Measurements from ENCODE around the gene STAB1.
"Not testable (repeated sequence)": the region's sequence is repeated elsewhere in the genome, so short reads cannot be mapped to it uniquely, and the experiment has no call there.

The STAB1 gene

DNA sequence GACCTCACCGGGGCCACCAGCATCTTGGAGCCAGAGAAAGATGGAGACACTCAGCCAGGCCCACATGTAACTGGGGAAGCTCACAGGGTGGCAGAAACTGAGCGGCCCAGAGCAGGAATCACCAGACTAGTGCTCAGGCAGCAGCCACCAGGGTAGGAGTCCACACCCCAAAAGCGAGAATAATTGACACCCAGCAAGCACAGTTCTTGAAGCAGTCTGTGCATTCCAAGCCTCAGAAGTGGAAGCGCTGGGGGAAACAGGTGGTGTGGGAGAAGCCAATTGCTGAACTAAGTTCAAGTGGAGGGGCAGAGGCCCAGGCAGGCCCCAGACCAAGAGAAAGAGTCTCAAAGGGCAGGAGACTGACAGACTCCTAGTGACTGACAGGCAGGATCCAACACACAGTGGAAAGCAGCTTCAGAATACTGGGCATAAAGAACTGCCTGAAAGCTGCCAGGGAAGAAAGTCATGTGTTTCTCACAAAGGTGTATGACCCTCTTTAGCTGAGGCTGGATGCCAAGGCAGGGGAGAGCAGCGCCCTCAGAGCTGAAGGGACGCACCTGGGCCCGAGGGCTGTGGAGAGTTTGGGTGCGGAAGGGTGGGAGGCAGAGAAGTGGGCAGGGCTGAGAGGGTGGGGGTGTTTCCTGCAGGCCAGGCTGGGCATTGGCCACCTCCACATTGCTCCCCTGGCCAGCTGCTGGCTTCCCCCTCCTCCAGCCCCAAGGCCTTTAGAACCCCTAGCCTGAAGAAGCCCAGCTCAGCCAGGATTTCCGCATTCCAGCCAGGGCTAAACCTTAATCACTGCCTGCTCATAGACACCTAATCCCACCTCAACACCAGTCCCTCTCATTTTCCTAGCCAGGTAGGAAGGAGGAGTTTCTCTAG lies 30.8 kb downstream of the STAB1 start:
- DNase-seq: no peak

DNA sequence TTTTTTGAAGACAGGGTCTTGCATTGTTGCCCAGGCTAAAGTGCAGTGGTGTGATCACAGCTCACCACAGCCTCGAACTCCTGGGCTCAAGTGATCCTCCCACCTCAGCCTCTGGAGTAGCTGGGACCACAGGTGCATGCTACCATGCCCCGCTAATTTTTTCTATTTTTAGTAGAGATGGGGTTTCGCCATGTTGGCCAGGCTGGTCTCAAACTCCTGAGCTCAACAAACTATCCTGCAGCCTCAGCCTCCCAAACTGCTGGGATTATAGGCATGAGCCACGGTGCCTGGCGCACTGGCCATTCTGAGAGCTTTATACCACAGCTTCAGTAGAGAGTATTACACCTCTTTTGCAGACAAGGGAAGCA lies 31.5 kb downstream of the STAB1 start:
- DNase-seq: not testable (repeated sequence)

DNA sequence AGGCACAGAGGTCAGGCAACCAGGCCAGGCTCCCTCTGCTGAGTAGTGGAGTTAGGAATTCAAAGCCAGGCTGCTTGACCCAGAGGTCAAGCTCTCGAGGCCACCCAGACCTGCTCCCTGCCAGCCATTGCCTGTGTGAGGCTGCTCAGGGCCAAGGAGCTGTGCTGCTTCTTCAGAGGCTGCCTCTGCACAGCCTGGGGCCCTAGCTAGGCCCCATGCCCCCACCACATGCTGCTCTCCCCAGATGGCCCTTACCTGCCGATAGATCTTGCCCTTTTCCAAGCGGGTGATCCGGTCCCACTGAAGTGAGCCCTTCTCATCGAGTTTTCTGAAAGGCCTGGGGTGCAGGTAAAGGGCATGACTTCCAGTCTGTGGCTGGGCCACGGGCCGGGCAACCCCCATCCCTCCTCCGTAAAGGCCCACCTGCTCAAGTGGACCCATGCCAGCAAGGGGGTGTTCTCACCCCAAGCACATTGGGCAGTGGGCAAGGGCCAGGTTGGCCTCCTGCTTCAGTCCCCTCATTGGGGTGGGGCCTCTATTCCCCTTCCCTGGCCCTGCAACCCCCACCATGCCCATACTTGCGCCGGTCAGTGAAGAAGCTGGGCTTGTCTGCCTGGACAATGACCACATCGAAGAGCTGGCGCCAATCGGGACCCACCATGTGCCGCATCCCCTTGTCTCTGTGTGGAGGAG lies 32.0 kb downstream of the STAB1 start:
- no peak for DNase-seq

- no peak for DNase-seq
Observed at GRCh38 chr3:52527732-52528585, 32.8 kb downstream of the STAB1 start.

- no peak for DNase-seq
Observed at GRCh38 chr3:52528586-52529375, 33.6 kb downstream of the STAB1 start.

DNA sequence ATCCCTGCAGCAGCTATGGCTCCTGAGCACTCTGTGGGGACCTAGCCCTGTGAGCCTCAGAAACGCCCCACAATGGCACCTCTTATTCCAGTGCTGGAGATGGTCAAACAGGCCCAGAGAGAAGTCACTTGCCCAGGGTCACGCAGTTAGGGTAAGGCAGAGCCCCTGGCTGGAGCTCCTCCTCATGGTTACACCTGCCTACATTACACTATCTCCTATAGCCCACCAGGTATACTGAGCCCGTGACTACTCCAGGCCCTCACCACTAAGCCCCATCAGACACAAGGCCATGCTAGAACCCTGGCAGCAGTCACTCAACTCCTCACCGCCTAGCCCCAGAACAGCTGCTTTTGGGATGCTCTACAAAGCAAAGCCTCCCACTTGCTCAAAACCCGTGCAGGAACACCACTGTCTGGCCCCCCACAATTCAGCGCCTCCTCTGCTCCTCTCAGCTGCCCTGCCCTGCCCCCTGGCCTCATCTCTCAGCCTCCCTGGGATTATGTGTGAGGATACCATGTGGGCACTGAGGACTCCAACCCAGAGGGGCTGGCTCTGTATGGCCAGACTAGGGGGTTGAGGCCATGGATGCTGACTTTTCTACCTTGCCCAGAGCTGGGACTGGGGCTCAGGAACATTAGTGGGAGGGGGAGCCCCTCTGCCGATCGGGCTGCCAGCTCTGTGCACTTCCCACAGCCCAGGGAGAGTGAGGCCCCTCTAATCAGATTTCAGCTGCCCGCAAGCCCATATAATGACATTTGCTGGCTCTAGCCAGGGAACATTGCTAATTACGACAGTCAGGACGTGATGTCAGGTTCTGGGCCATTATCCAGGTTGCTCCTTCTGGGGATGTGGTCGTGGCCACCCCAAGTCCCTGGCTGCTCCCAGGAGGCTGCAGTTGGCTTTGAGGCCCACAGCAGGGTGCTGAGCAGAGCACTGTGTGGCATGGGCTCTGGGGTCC lies 34.5 kb downstream of the STAB1 start:
- no peak for DNase-seq

DNA sequence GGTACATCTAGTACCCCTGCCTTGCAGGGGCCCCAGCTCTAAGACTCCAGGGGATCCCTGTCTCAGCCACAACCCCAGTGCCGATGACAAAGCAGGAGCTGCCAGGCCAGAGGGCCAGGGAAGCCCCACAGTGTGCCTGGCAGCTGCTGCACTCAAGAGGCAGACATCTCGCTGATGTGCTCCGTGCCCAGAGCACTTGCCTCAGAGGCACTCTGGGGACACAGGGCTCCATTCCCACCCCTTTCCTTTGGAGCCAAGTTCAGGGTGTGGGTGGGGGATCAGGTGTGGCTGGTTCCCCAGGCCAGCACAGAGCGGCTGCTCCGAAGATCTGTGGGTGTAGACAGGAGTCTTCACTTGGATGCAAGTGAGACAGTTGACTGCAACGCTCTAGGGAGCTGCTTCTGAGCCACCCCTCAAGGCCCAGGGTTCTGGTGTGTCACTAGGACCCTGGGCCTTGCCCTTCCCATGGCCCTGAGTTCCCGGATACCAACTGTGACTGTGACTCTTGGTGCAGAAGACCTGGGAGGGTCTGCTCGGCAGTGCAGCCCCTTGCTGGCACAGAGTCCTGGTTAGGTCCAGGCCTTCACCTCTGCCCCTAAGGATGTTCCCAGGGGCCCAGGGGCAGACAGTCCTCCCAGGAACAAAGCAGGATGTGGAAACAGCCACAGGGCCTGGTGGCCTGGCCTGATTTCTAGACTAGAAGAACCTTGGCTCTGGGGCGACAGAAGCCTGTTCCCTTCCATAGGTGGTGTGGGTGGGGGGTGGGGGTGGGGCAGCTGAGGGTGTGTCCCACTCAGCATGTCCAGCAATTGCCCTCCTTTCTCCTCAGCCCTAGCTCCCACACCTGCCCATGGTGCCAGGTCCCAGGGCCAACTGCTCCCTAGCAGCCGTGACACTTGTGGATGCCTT lies 36.0 kb downstream of the STAB1 start:
- DNase-seq: no peak

- DNase-seq: no peak
Observed at GRCh38 chr3:52531860-52532516, 36.9 kb downstream of the STAB1 start.

- DNase-seq: peak; percentile 43
Observed at GRCh38 chr3:52532517-52532837, 37.3 kb downstream of the STAB1 start.

DNA sequence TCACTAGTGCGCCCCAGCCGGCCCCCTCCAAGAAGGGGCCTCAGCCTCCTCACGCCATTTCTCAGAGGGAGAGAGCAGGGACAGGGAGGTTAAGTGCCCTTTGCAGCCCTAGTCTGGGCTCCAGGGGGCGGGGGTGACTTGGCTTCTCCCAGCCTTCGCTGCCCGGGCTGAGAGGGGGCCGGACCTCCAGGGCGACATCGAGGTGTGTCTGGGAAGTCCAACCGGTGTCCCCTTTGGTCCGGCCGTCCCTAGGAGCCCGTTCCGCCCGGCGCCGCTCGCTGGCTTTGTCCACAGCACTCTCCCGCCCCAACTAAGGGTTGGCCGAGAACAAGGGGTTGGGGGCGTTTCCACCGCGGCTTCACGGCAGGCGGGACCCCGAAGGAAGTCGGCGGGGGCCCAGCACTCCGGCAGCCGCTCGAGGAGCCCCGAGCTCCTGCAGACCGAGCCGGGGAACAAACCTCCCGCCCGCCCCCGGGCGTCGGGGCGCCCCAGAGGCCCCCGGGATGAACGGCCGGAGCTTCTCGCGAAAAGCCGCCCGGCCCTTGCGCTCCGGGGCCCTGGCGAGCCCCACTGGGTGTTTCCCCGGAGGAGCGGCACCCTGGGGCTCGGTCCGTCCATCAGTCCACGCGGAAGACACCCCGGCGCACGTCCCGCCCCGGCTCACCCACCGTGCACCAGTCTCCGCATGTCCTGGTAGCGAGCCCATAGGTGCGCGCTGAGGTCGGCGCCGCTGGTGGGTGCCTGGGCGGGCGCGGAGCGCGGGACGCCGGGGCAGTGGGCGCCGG lies 37.9 kb downstream of the STAB1 start:
- no peak for DNase-seq

GRCh38 chr3:52533623-52534280 lies 38.6 kb downstream of the STAB1 start, which contains the start of gene NT5DC2:
TSS of gene NT5DC2 (minus strand) at chr3:52533857. CDS start at chr3:52533737, 120 bp downstream.
- DNase-seq: peak; percentile 73

DNA sequence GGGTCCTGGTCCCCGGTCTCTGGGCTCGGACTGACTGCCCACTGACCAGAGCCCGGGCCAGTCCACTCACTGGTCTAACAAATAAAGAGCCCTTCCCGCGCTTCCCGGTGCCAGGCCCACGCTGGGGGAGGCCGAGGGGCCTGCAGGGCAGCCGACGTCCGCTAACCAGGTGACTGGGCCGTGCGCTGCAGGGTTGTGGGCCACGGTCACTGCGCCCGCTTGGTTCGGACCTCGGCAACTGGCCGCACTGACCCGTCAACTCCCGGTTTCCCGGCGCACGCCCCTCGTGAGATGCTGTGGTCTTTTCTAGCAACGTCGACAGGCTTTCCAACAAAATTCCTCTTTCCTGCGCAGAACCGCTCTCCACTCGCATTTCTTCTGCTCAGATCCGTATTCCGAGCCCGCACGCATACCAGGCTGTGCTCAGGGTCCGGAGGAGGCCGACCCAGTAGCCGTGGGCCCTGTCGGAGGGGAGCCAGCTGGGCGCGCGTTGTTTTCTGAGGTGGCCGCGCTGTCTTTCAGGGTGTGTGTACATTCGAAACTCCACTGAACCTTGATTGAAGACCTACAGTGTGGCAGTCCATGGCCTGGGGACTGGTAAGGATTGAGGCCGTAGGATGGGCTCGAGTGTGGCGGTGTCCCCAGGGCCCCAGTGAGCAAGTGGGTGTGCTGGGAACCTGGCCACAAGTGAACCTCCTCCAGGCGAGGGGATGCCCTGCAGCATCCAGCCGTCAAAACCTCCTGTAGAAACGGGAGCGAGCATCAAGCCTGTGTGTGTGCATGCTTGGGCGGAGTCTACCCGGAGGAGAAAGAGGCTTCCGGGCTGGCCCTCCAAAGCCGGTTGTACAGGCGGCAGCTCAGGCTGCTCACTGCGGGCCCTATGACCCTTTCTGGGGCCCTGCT lies 39.4 kb downstream of the STAB1 start:
- no peak for DNase-seq

DNA sequence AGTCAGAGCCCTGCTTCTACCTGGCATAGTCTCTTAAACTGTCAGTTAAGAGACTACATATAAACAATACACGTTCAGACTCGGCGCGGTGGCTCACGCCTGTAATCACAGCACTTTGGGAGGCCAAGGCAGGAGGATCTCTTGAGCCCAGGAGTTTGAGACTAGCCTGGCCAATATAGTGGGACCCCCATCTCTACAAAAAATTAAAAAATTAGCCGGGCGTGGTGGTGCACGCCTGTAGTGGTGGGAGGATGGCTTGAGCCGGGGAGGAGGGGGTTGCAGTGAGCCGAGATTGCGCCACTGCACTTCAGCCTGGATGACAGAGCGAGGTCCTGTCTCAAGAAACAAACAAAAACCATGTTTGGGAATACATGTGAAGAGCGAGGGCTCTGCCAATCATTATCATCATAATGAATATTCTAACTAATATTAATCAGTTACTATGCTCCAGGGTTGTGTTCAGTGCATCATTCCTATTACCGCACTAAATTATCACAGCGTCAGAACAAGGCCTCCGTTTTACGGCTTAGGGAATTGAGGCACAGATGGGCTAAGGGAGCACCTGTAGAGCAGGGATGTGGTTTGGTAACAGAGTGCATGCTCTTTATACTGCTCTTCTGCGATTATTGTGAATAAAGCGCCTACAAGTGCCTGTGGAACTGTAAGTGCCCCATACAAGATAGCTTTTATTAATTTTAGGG lies 40.4 kb downstream of the STAB1 start:
- DNase-seq: no peak

- no peak for DNase-seq
Observed at GRCh38 chr3:52536112-52536368, 40.9 kb downstream of the STAB1 start.

DNA sequence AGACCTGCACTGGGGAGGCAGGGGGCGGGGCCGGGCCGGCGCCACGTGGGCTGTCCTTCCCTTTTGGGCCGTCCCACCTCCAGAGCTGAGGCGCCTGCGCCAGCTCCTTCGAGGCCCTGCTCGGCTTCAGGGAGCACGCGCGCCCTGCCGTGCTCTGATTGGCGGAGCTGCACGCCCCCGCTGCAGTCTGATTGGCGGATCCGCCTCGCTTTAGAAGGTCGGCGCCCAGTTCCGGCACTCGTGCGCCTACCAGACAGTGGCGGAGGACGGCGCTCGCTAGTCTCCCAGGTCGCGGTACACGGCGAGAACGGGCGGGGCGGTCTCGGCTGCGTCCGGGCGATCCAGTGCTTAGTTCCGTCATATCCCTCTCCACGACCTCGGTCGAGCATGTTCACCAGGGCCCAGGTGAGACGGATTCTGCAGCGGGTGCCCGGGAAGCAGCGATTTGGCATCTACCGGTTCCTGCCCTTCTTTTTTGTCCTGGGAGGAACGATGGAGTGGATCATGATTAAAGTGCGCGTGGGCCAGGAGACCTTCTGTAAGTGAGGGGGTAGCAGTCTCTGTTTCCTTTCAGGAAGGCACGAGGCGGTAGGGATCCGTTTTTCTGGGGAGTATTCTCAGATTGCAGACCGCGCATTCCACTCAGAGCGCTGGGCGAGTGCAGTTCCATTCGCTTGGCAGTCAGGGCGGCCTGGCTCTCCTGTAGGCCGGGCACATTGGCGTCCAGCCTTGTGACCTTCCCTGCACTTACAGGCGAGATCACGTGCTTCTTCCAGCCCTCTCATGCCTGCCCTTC lies 41.4 kb downstream of the STAB1 start, which contains the start of gene UQCC5:
TSS of gene UQCC5 (plus strand) at position 237 of the 796 bp plus-strand sequence. CDS start at position 388, 151 bp downstream.
- peak; percentile 99 for DNase-seq

GRCh38 chr3:52537165-52537620 lies 42.1 kb downstream of the STAB1 start:
- no peak for DNase-seq

All from CD4-positive, alpha-beta T cell treated with Interferon gamma for 1 hour (primary cell).